ENCODE results near the gene DNAH1.
A peak's percentile ranks its signal among the peaks of the same experiment; 100 is the strongest.

- TF ChIP-seq CTCF (conservative IDR thresholded peaks at IDR 0.05) = peak; percentile 75
- no peak for TF ChIP-seq EZH2 (IDR thresholded peaks at IDR 0.05; ENCODE audit: low read depth)
These were observed 112.3 kb downstream of the DNAH1 start for GRCh38 chr3:52428151-52429005.

Measured in PC-9 (cell line).